ENCODE data around the gene CRNKL1. TPM values are rescaled to one million over a fixed set of nuclear protein-coding genes. Genes with fewer than 3 reads are reported as not detected.
A peak's percentile ranks its signal among the peaks of the same experiment; 100 is the strongest.

Gene CRNKL1
- total RNA-seq, 1 donor from 2014 or later: 15.8 TPM

GRCh38 chr20:19993958-19994669 is 58.2 kb downstream of the CRNKL1 start:
- intact Hi-C loops (cut with DNase I): loop anchor here (5.0 to 10.0 kb wide), 3 partner anchors 109 to 299 kb away; no protein-coding TSS in a partner anchor
- peak; percentile 66 for DNase-seq
- ATAC-seq (ENCODE audit: poor library complexity): peak; percentile 83

GRCh38 chr20:19992996-19993908 is 59.0 kb downstream of the CRNKL1 start:
- no peak for DNase-seq
- intact Hi-C loops (cut with DNase I): loop anchor here (5.0 to 10.0 kb wide), 3 partner anchors 108 to 298 kb away; no protein-coding TSS in a partner anchor
- ATAC-seq (ENCODE audit: poor library complexity): peak; percentile 62

GRCh38 chr20:19991854-19992253 is 60.4 kb downstream of the CRNKL1 start:
- intact Hi-C loops (cut with DNase I): loop anchor here (5.0 to 10.0 kb wide), 3 partner anchors 107 to 297 kb away; no protein-coding TSS in a partner anchor
- ATAC-seq (ENCODE audit: poor library complexity) (no peak), DNase-seq (no peak)

- ATAC-seq (ENCODE audit: poor library complexity): no peak
- intact Hi-C loops (cut with DNase I): loop anchor here (5.0 to 10.0 kb wide), 3 partner anchors 107 to 297 kb away; no protein-coding TSS in a partner anchor
- DNase-seq: no peak
These were observed 61.0 kb downstream of the CRNKL1 start for GRCh38 chr20:19991308-19991707.

GRCh38 chr20:19990850-19991249 is 61.4 kb downstream of the CRNKL1 start:
- ATAC-seq (ENCODE audit: poor library complexity): no peak
- no peak for DNase-seq
- intact Hi-C loops (cut with DNase I): loop anchor here (5.0 to 10.0 kb wide), 3 partner anchors 106 to 296 kb away; no protein-coding TSS in a partner anchor

- intact Hi-C loops (cut with DNase I): no loop called here
- ATAC-seq (ENCODE audit: poor library complexity) (no peak), DNase-seq (no peak)
These were observed 65.2 kb downstream of the CRNKL1 start for GRCh38 chr20:19987046-19987445.

- intact Hi-C loops (cut with DNase I): no loop called here
- ATAC-seq (ENCODE audit: poor library complexity): no peak
- DNase-seq: no peak
These were observed 65.8 kb downstream of the CRNKL1 start for GRCh38 chr20:19986419-19986818.

Other genes with a start within 250 kb of the CRNKL1 start
- 59.2 TPM for gene NAA20, start 35.1 kb downstream of the CRNKL1 start, total RNA-seq
- gene CFAP61, start 66 bp upstream of the CRNKL1 start, total RNA-seq: 36.9 TPM